ENCODE measurements around the gene ZNF814.
"Not testable (repeated sequence)": the region's sequence is repeated elsewhere in the genome, so short reads cannot be mapped to it uniquely, and the experiment has no call there.

The ZNF814 gene

DNA sequence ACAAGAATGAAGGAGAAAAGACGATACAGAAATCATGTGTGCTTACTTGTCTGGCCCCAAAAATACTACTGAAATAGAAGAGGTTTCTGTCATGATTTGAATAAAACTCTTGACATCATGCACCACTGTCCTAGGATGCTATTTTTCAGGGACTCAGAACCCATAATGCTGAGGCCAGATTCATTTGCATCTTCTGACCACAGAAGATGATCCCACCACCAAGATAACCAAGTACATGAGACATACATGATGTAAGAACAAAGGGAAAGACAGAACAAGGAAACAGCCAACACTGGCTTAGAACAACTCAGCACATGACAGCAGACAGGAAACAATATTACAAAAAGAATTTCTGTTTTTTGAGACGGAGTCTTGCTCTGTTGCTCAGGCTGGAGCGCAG is 76.6 kb downstream of the ZNF814 start:
- no peak overlapping the region for H3K27ac ChIP-seq (ENCODE audit: poor library complexity, severe bottlenecking)
- no peaks in the 10 kb centered on the region for H3K27me3 ChIP-seq (ENCODE audit: insufficient read depth, poor library complexity, severe bottlenecking)
- no peaks in the 10 kb centered on the region for H3K9me3 ChIP-seq (ENCODE audit: severe bottlenecking)
- TF ChIP-seq, protein P1, sequence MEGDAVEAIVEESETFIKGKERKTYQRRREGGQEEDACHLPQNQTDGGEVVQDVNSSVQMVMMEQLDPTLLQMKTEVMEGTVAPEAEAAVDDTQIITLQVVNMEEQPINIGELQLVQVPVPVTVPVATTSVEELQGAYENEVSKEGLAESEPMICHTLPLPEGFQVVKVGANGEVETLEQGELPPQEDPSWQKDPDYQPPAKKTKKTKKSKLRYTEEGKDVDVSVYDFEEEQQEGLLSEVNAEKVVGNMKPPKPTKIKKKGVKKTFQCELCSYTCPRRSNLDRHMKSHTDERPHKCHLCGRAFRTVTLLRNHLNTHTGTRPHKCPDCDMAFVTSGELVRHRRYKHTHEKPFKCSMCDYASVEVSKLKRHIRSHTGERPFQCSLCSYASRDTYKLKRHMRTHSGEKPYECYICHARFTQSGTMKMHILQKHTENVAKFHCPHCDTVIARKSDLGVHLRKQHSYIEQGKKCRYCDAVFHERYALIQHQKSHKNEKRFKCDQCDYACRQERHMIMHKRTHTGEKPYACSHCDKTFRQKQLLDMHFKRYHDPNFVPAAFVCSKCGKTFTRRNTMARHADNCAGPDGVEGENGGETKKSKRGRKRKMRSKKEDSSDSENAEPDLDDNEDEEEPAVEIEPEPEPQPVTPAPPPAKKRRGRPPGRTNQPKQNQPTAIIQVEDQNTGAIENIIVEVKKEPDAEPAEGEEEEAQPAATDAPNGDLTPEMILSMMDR (IDR thresholded peaks at IDR 0.05; ENCODE audit: poor library complexity, severe bottlenecking): no peak
- peaks cover 52% of the 10 kb centered on the region for H3K36me3 ChIP-seq (ENCODE audit: low read depth)
- ATAC-seq (ENCODE audit: low read depth) (no peak), DNase-seq (ENCODE audit: low spot score) (no peak)
- no peak overlapping the region for H3K4me3 ChIP-seq (ENCODE audit: severe bottlenecking)
- no peaks in the 10 kb centered on the region for H3K4me1 ChIP-seq (ENCODE audit: insufficient read depth, poor library complexity, severe bottlenecking)

DNA sequence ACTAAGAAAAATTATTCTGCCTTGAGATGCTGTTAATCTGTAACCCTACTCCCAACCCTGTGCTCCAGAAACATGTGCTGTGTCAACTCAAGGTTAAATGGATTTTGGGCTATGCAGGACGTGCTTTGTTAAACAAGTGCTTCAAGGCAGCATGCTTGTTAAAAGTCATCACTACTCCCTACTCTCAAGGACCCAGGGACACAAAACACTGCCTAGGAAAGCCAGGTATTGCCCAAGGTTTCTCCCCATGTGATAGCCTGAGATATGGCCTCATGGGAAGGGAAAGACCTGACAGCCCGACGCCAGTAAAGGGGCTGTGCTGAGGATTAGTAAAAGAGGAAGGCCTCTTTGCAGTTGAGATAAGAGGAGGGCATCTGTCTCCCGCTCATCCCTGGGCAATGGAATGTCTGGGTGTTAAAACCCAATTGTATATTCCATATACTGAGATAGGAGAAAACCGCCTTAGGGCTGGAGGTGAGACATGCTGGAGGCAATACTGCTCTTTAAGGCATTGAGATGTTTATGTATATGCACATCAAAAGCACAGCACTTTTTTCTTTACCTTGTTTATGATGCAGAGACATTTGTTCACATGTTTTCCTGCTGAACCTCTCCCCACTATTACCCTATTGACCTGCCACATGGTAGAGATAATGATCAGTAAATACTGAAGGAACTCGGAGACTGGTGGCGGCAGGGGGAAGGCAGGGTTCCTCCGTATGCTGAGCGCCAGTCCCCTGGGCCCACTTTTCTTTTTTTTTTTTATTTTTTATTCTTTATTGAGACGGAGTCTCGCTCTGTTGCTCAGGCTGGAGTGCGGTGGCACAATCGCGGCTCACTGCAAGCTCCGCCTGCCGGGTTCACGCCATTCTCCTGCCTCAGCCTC is 78.2 kb downstream of the ZNF814 start:
- not testable (repeated sequence) for H3K4me1 ChIP-seq (ENCODE audit: insufficient read depth, poor library complexity, severe bottlenecking); H3K9me3 ChIP-seq (ENCODE audit: severe bottlenecking); H3K4me3 ChIP-seq (ENCODE audit: severe bottlenecking); H3K27ac ChIP-seq (ENCODE audit: poor library complexity, severe bottlenecking); DNase-seq (ENCODE audit: low spot score); ATAC-seq (ENCODE audit: low read depth); H3K27me3 ChIP-seq (ENCODE audit: insufficient read depth, poor library complexity, severe bottlenecking)
- H3K36me3 ChIP-seq (ENCODE audit: low read depth): peaks cover 61% of the 10 kb centered on the region

DNA sequence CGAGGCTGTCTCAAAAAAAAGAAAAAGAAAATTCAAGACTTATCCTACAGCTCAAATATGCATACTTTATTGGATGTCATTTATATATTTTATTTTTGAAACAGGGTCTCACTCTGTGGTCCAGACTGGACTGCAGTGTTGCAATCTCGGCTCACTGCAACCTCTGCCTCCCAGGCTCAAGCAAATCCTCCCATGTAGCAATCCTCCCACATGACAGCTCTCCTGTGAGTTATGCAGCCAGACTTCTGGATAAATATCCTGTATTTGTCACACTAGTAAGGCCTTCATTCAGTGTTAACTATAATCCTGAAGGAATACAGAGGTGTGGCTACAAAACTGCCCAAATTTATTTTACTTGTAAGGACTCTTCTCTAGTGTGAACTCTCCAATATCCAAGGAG is 81.3 kb downstream of the ZNF814 start:
- Histone ChIP-seq H3K4me1 (ENCODE audit: insufficient read depth, poor library complexity, severe bottlenecking) (peaks cover 20% of the 10 kb centered on the region), H3K27me3 (ENCODE audit: insufficient read depth, poor library complexity, severe bottlenecking) (no peaks in the 10 kb centered on the region), H3K9me3 (ENCODE audit: severe bottlenecking) (no peaks in the 10 kb centered on the region), H3K36me3 (ENCODE audit: low read depth) (peaks cover 54% of the 10 kb centered on the region), H3K27ac (ENCODE audit: poor library complexity, severe bottlenecking) (no peak overlapping the region), H3K4me3 (ENCODE audit: severe bottlenecking) (no peak overlapping the region)
- ATAC-seq (ENCODE audit: low read depth): no peak
- TF ChIP-seq, protein P1 (IDR thresholded peaks at IDR 0.05; ENCODE audit: poor library complexity, severe bottlenecking): no peak
- DNase-seq (ENCODE audit: low spot score): no peak

DNA sequence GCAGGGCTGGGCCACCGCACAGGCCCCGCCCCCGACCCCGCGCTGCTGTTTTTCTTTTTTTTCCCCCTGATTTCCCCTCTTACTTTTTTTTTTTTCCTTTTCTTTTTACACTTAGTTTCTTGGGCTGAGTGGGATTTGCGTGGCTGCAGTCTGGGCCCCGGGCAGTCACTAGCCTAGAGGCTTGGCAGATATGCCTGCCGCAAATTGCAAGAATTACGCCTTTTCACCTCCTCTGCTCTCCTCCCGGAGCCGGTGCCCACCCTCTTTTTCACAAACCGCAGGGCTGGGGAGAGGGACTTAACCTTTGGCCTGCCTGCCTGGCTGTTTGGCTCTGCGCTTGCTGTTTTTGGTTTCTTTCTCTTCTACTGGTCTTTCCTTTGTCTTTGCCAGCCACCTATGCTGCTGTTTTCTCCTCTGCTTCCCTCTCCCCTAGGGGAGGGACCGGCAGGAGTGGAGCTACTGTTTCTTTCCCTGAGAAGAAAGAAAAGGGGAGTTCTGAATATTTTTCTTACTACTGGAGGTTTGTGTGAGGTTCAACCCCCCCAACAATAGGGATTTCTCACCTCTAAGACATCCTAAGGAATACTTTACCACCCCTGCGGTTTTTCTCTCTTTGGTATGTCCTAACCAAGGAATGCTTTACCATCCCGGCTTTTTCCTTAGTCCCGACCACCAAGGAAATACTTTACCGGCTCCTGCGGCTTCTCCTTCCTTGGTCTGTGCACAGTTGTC is 85.1 kb downstream of the ZNF814 start:
- TF ChIP-seq, protein P1 (IDR thresholded peaks at IDR 0.05; ENCODE audit: poor library complexity, severe bottlenecking): no peak
- Histone ChIP-seq H3K36me3 (ENCODE audit: low read depth) (peaks cover 28% of the 10 kb centered on the region), H3K27me3 (ENCODE audit: insufficient read depth, poor library complexity, severe bottlenecking) (no peaks in the 10 kb centered on the region), H3K9me3 (ENCODE audit: severe bottlenecking) (no peaks in the 10 kb centered on the region), H3K27ac (ENCODE audit: poor library complexity, severe bottlenecking) (peak overlapping the region; percentile 85), H3K4me3 (ENCODE audit: severe bottlenecking) (peak overlapping the region; percentile 36), H3K4me1 (ENCODE audit: insufficient read depth, poor library complexity, severe bottlenecking) (peaks cover 58% of the 10 kb centered on the region)
- ATAC-seq (ENCODE audit: low read depth) (peak; percentile 58), DNase-seq (ENCODE audit: low spot score) (no peak)

GRCh38 chr19:57803265-57803593 is 85.6 kb downstream of the ZNF814 start:
- H3K27me3 ChIP-seq (ENCODE audit: insufficient read depth, poor library complexity, severe bottlenecking): no peaks in the 10 kb centered on the region
- TF ChIP-seq, protein P1 (IDR thresholded peaks at IDR 0.05; ENCODE audit: poor library complexity, severe bottlenecking): no peak
- H3K27ac ChIP-seq (ENCODE audit: poor library complexity, severe bottlenecking): peak overlapping the region; percentile 85
- no peak for DNase-seq (ENCODE audit: low spot score)
- H3K36me3 ChIP-seq (ENCODE audit: low read depth): peaks cover 25% of the 10 kb centered on the region
- H3K4me1 ChIP-seq (ENCODE audit: insufficient read depth, poor library complexity, severe bottlenecking): peaks cover 62% of the 10 kb centered on the region
- peak overlapping the region; percentile 36 for H3K4me3 ChIP-seq (ENCODE audit: severe bottlenecking)
- H3K9me3 ChIP-seq (ENCODE audit: severe bottlenecking): no peaks in the 10 kb centered on the region
- no peak; the same call in 1 of the 3 replicates for ATAC-seq (ENCODE audit: low read depth)

Measured in RWPE2 (cell line).